HL-60 (cell line): ENCODE results near the gene PTPRK.

ENCODE experiments used
- DNase-seq, 2 experiments: peaks; one replicate each; pipeline ENCODE4 v3.0.0-alpha.2; 2010 to 2020; ENCODE audit warnings: low read depth in 1 of 2, low spot score in 1 of 2
- H3K27ac ChIP-seq: fragments of 250-450 bp; sonication (Bioruptor Pico); replicated peaks from 2 replicates; pipeline ENCODE4 v1.5.1; 2020; ENCODE audit warnings: mild to moderate bottlenecking, moderate library complexity
- H3K27me3 ChIP-seq: fragments of 250-450 bp; sonication (Bioruptor Pico); 2 replicates; pipeline ENCODE4 v1.5.1; 2021; ENCODE audit warnings: mild to moderate bottlenecking, moderate library complexity; ENCODE audit not compliant: insufficient read depth, poor library complexity, severe bottlenecking
- H3K4me3 ChIP-seq: replicated peaks from 2 replicates; pipeline ENCODE4 v1.5.1; 2011; ENCODE audit warnings: mild to moderate bottlenecking, control low read depth, low read length; ENCODE audit not compliant: insufficient read depth
- CTCF ChIP-seq: IDR thresholded peaks from one replicate; pipeline ENCODE4 v1.5.1; 2011; ENCODE audit warnings: low read length, control low read depth, inconsistent platforms; ENCODE audit not compliant: insufficient read depth
- GABPA ChIP-seq: IDR thresholded peaks from 2 replicates; pipeline ENCODE4 v1.6.1; 2012; ENCODE audit warnings: low read depth
- POLR2AphosphoS5 ChIP-seq: IDR thresholded peaks from 2 replicates; pipeline ENCODE4 v1.6.1; 2012; ENCODE audit warnings: low read depth
- REST ChIP-seq: IDR thresholded peaks from 2 replicates; pipeline ENCODE4 v1.6.1; 2012; ENCODE audit warnings: low read depth; ENCODE audit not compliant: insufficient replicate concordance
- SPI1 ChIP-seq: IDR thresholded peaks from 2 replicates; pipeline ENCODE4 v1.6.1; 2012; ENCODE audit warnings: low read depth, mild to moderate bottlenecking, borderline replicate concordance

The PTPRK gene

GRCh38 chr6:128323011-128323410 lies 197.4 kb downstream of the PTPRK start:
- DNase-seq, result no peak
- Histone ChIP-seq H3K4me3 (no peak overlapping the region), H3K27ac (no peak overlapping the region), H3K27me3 (no peaks in the 10 kb centered on the region)
- TF ChIP-seq CTCF (no peak), SPI1 (no peak), REST (no peak), GABPA (no peak), POLR2AphosphoS5 (no peak)

- no peaks in the 10 kb centered on the region for H3K27me3 ChIP-seq
- H3K4me3 ChIP-seq, result no peak overlapping the region
- no peak for TF ChIP-seq CTCF
- no peak for TF ChIP-seq SPI1
- no peak for TF ChIP-seq GABPA
- no peak for TF ChIP-seq REST
- no peak for TF ChIP-seq POLR2AphosphoS5
- DNase-seq, result no peak
- H3K27ac ChIP-seq, result no peak overlapping the region
Measured at GRCh38 chr6:128319946-128320345, 200.5 kb downstream of the PTPRK start.

GRCh38 chr6:128319157-128319556 lies 201.2 kb downstream of the PTPRK start:
- TF ChIP-seq REST (no peak), GABPA (no peak), CTCF (no peak), SPI1 (no peak), POLR2AphosphoS5 (no peak)
- H3K27me3 ChIP-seq, result no peaks in the 10 kb centered on the region
- no peak for DNase-seq
- no peak overlapping the region for H3K4me3 ChIP-seq
- H3K27ac ChIP-seq, result no peak overlapping the region
